Measurements from ENCODE around the gene ABCA12. TPM values are rescaled to one million over a fixed set of nuclear protein-coding genes. Genes with fewer than 3 reads are reported as not detected.

ABCA12 gene
- total RNA-seq, 1 experiment from 2014 or later: 0.03 TPM

GRCh38 chr2:215022910-215023309 lies 115.5 kb downstream of the ABCA12 start:
- ATAC-seq (no peak), DNase-seq (ENCODE audit: low read depth, low spot score) (no peak)
- ChIA-PET CTCF (no interaction called here), POLR2A (no interaction called here)
- H3K4me1 ChIP-seq (ENCODE audit: control insufficient read depth, insufficient read depth, low read length): no peaks in the 10 kb centered on the region
- no peak overlapping the region for H3K27ac ChIP-seq (ENCODE audit: low read length)
- BruUV-seq (replicated peaks): no TSS peak
- no peaks in the 10 kb centered on the region for H3K36me3 ChIP-seq (ENCODE audit: control insufficient read depth, insufficient read depth, low read length)
- in situ Hi-C loops (cut with HindIII; ENCODE audit: low pct_unique_long_range_greater_than_20kb, low sequenced_read_pairs): no loop called here
- H3K9me3 ChIP-seq (ENCODE audit: control insufficient read depth, insufficient read depth, low read depth, low read length): no peaks in the 10 kb centered on the region
- no peak for TF ChIP-seq REST (IDR thresholded peaks at IDR 0.05; ENCODE audit: insufficient read depth in 1 of 2, low read depth in 2 of 2, low read length in 1 of 2)
- TF ChIP-seq SIN3A (IDR thresholded peaks at IDR 0.05; ENCODE audit: borderline replicate concordance, insufficient read depth, low read depth, low read length): no peak
- TF ChIP-seq TCF7L2 (IDR thresholded peaks at IDR 0.05; ENCODE audit: low read depth, low read length): no peak
- no peak for TF ChIP-seq CTCF (IDR thresholded peaks at IDR 0.05)
- TF ChIP-seq POLR2AphosphoS5 (IDR thresholded peaks at IDR 0.05; ENCODE audit: low read depth, low read length): no peak
- intact Hi-C loops (cut with micrococcal nuclease; ENCODE audit: unreplicated experiment): no loop called here
- no peak overlapping the region for H3K4me3 ChIP-seq (ENCODE audit: low read depth in 2 of 2, low read length in 2 of 2)
- H3K27me3 ChIP-seq (ENCODE audit: control insufficient read depth, insufficient read depth, low read length): no peaks in the 10 kb centered on the region

GRCh38 chr2:215022418-215022817 lies 116.0 kb downstream of the ABCA12 start:
- in situ Hi-C loops (cut with HindIII; ENCODE audit: low pct_unique_long_range_greater_than_20kb, low sequenced_read_pairs): no loop called here
- ChIA-PET POLR2A (no interaction called here), CTCF (no interaction called here)
- ATAC-seq (no peak), DNase-seq (ENCODE audit: low read depth, low spot score) (no peak)
- no peaks in the 10 kb centered on the region for H3K9me3 ChIP-seq (ENCODE audit: control insufficient read depth, insufficient read depth, low read depth, low read length)
- BruUV-seq (replicated peaks): no TSS peak
- TF ChIP-seq TCF7L2 (IDR thresholded peaks at IDR 0.05; ENCODE audit: low read depth, low read length) (no peak), POLR2AphosphoS5 (IDR thresholded peaks at IDR 0.05; ENCODE audit: low read depth, low read length) (no peak), REST (IDR thresholded peaks at IDR 0.05; ENCODE audit: insufficient read depth in 1 of 2, low read depth in 2 of 2, low read length in 1 of 2) (no peak), SIN3A (IDR thresholded peaks at IDR 0.05; ENCODE audit: borderline replicate concordance, insufficient read depth, low read depth, low read length) (no peak), CTCF (IDR thresholded peaks at IDR 0.05) (no peak)
- intact Hi-C loops (cut with micrococcal nuclease; ENCODE audit: unreplicated experiment): no loop called here
- H3K27me3 ChIP-seq (ENCODE audit: control insufficient read depth, insufficient read depth, low read length): no peaks in the 10 kb centered on the region
- H3K4me3 ChIP-seq (ENCODE audit: low read depth in 2 of 2, low read length in 2 of 2): no peak overlapping the region
- no peak overlapping the region for H3K27ac ChIP-seq (ENCODE audit: low read length)
- H3K4me1 ChIP-seq (ENCODE audit: control insufficient read depth, insufficient read depth, low read length): no peaks in the 10 kb centered on the region
- no peaks in the 10 kb centered on the region for H3K36me3 ChIP-seq (ENCODE audit: control insufficient read depth, insufficient read depth, low read length)

Data from Panc1 (cell line).